GM12892 (cell line): ENCODE measurements around the gene ABCG5.

Experiments
- POLR2A ChIP-seq: IDR thresholded peaks from 2 replicates; pipeline ENCODE4 v1.6.1; 2011; ENCODE audit warnings: low read depth, low read length, control low read depth
- POLR2AphosphoS5 ChIP-seq: IDR thresholded peaks from 2 replicates; pipeline ENCODE4 v1.6.1; 2011; ENCODE audit warnings: low read depth, low read length, control low read depth
- TAF1 ChIP-seq: IDR thresholded peaks from 2 replicates; pipeline ENCODE4 v1.6.1; 2011; ENCODE audit warnings: low read depth, mild to moderate bottlenecking, control low read depth, low read length, borderline replicate concordance

DNA sequence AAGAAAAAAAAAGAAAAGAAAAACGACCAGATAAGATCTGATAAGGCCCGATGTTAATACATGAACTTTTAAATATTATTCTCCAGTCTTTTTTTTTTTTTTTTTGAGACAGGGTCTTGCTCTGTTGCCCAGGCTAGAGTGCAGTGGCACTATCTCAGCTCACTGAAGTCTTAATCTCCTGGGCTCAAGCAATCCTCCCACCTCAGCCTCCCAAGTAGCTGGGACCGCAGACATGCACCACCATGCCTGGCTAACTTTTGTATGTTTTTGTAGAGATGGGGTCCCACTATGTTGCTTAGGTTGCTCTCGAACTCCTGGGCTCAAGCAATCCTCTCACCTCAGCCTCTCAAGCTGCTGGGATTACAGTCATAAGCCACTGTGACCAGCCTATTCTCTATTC, 1.6 kb downstream of the ABCG5 start:
- TF ChIP-seq TAF1 (no peak), POLR2AphosphoS5 (no peak), POLR2A (no peak)
